ENCODE measurements around the gene COCH.
"Not testable (repeated sequence)": the region's sequence is repeated elsewhere in the genome, so short reads cannot be mapped to it uniquely, and the experiment has no call there.

COCH gene

DNA sequence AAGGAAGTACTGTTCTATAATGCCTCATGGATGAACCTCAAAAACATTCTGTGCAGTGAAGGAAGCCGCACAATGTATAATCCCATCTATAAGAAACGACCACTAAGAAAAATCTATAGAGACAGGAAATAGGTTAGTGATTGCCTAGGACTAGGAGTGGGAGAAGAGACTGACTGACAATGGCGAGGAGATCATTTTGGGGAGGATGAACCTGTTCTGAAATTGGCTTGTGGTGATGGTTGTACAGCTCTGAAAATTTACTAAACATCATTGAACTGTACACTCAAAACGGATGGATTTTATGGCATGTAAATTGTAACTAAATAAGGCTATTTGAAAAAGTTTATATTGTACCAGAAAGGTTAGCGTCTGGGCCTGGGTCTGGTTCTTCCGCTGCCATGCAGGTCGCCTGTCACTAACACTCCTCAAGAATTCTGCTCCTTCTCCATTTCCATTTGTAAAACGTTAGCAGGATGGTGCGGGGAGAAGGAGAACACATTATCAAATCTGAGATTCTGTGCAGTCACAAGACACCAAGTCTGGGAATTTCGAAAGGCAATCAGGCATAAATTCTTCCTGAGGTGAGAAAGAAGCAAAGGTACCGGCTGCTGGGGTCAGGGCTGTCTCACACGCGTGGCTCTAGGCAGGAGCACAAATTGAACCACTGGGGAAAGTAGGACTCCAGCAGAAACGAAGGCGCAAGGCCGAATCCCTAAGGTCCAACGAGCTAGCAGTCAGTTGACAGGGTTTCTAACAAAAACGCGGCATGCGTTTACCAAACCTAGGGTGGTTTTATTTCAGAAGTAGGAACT is 845 bp upstream of the COCH start:
- no peak overlapping the region for H3K27ac ChIP-seq
- H3K4me3 ChIP-seq = peak overlapping the region in 4 of 7 experiments; percentile 34 to 55 (median 44)

DNA sequence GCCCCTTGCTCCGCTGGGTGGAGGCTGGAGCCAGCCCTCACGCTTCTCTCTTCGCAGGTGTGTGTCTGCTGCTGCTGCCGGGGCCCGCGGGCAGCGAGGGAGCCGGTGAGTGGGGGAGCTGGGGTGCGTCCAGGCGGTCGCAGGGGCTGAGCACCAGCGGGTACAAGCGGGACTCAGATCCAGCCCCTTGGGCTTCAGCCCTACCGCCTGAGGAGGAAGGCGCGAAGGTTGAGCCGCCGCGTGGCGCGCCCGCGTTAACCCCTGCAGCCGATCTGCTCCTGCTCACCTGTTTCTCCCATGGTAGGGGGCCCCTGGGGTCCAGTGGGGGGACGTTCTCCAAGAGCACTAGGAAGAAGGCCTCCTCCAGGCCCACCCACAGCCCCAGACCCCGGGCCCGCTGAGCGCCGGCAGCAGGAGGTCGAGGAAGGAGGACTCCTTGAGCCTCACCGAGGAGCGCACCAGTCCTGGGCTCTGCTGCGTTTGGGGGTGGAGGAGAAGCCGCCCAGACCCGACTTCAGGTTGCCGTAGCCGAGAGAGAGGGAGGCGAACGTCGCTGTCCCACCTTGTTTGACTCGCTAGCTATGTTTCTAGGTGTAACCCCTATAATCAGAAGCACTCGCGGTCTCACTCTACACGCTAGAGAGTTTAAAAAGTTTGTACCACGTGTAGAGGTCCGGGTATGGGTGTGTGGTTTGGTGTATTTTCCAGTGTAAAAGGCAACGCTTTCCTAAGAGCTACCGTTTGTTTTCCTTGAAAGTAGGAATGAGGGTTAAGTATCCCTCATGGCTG is 834 bp downstream of the COCH start:
- Histone ChIP-seq H3K27ac (no peak overlapping the region), H3K4me3 (peak overlapping the region; percentile 32 to 55 (median 43))

DNA sequence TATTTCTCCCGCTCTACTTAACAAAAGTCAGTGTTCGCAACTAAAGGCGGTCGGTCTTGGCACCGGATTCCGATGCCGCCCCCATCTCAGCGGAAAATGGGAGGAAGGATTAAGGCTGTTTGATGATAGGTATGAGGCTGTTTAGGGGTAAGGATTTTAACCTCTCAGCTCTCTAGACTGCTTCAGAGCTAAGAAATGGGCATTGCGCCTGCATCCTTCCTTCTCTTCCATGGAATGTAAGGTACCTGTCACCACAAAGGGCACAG is 1.4 kb downstream of the COCH start:
- Histone ChIP-seq H3K27ac (no peak overlapping the region), H3K4me3 (no peak overlapping the region)

- Histone ChIP-seq H3K4me3 (no peak overlapping the region), H3K27ac (no peak overlapping the region)
These were observed 2.3 kb downstream of the COCH start for GRCh38 chr14:30876692-30877091.

DNA sequence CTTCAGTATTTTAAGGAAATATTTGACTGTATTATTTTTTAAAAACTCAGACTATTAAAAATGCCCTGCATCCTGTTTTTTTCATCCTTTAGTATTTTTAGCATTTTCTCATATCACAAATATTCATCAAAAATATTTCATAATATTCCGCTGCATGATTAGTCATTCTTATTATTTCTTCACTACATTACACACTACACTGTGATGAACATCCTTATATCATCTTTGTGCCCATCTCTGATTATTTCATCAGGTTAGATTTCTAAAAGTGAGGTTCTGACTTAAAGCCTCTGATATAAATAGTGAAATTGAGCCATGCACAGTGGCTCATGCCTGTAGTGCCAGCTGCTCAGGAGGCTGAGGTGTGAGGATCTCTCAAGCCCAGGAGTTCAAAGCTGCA is 8.1 kb downstream of the COCH start:
- Histone ChIP-seq H3K4me3 (no peak overlapping the region), H3K27ac (no peak overlapping the region)

DNA sequence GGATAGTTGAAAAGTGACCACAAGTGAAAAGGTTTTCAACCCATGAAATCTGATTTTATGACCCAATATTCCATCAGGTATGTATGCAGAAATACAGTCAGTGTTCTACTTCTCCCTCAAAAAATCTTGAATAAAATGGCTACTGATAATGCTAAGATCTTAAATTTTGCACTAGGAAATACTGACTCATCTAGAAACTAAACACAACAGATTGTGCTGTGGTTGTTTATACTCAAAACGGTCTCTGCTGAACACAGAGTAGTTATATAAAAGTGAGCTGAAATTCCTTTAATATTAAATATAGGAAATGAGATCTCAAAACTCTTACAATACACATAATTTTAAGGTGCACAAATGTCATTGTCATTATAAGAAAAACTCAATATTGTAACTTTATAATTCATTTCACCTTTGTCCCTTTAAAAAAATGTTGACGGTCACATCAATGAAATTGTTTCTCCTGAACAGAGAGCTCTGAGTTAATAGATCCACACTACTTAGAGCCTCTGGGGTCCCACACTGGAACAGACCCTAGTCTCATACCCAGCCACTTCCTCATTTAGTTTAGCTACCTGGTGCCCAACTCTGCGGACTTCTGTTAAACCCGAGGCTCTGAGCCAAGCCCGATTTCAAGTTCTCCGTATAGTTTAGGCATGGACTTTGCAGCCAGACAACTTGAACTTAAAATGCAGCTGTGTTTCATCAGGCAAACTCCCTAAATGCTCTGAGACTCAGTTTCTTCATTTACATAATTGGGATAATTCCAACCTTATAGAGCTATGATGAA is 9.3 kb downstream of the COCH start:
- H3K27ac ChIP-seq = no peak overlapping the region
- no peak overlapping the region for H3K4me3 ChIP-seq

GRCh38 chr14:30884901-30885300 is 10.5 kb downstream of the COCH start:
- Histone ChIP-seq H3K27ac (no peak overlapping the region), H3K4me3 (no peak overlapping the region)

- Histone ChIP-seq H3K4me3 (no peak overlapping the region), H3K27ac (no peak overlapping the region)
These were observed 11.7 kb downstream of the COCH start for GRCh38 chr14:30885840-30886740.

DNA sequence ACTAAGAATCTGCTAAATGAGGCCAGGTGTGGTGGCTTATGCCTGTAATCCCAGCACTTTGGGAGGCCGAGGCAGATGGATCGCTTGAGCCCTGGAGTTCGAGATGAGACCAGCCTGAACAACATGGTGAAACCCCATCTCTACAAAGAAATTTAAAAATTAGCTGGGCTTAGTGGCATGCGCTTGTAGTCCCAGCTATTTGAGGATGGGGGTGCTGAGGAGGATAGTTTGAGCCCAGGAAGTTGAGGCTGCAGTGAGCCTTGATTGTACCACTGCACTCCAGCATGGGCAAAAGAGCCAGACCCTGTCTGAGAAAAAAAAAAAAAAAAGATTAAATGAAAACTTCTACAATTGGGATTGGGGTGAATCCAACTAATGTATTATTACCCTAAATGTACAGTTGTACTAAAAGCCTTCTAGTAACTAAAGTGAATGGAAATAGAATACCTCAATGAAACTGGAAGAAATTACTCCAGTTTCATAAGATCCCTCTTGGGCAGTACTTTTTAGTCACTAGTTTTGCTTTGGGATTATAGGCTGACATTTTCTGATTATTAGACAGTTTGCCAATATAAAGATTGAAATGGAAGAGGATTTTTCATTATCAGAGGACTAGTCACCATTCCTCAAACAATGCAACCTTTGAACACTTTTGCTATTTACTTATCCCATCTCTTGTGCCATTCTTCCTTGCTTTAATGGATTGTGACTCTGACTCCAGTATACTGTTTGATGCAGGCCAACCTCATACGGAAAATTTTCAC is 14.3 kb downstream of the COCH start:
- Histone ChIP-seq H3K27ac (no peak overlapping the region), H3K4me3 (no peak overlapping the region)

GRCh38 chr14:30889244-30889594 is 14.9 kb downstream of the COCH start:
- Histone ChIP-seq H3K4me3 (no peak overlapping the region), H3K27ac (no peak overlapping the region)

- Histone ChIP-seq H3K27ac (no peak overlapping the region), H3K4me3 (no peak overlapping the region)
These were observed 19.5 kb downstream of the COCH start for GRCh38 chr14:30893819-30894218.

DNA sequence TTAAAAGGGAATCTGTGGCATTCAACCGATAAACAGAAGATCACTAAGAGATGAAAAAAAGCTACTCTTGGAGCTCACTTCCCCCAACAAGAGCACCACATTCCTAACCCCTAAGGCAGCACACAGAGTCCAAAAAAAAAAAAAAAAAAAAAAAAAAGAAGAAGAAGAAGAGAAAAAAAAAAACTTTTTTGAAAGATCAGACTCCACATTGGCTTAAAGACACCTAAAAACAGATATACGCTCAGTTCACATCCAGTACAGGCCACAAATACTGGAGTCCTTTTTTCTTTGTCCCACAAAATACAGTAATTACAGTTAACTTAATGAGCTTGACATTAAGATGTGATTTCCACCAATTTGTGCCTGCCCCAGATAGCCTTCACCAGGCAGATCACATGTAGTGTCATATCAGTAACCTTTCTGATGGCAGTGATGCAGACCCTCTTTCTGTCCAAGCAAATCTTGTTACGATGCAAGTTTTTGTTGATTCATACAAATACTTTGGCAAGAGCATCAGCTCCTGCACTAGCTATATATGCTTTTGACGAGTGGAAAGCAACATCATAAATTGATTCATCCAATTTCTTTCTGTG is 20.7 kb downstream of the COCH start:
- Histone ChIP-seq H3K27ac (no peak overlapping the region), H3K4me3 (no peak overlapping the region)

- H3K4me3 ChIP-seq = no peak overlapping the region
- no peak overlapping the region for H3K27ac ChIP-seq
These were observed 22.1 kb downstream of the COCH start for GRCh38 chr14:30896435-30896834.

- H3K27ac ChIP-seq = not testable (repeated sequence)
These were observed 22.8 kb downstream of the COCH start for GRCh38 chr14:30897121-30897520.

DNA sequence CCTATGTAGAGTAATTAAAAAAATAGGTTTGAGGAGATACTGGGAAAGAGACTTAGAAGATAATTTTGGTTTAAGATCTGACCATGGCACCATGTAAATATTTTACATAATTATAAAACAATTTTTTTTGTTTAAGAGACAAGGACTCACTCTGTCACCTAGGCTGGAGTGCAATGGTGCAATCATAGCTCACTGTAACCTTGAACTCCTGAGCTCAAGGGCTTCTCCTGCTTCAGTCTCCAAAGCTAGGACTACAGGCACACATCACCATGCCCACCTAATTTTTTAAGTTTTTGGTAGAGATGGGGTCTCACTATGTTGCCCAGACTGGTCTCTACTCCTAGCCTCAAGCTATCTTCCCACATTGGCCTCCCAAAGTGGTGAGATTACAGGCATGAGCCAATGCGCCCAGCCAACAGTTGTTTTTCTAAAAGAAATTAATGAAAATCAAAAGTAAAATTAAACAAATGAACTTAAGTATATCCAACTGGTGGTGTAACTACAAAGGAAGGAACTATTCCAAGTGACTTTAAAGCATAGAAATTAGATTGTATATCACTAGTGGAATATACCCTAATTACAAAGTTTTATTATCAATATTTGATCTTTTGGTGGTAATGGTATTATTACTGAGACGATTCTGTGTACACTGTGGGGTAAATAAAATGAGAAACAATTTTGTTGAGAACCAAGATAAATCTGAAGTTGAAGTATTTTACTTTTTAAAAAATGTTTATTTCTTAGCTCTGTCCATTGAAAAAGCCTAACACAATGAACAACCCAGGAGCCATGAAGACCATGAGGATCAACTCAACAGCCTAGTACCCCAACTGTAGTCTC is 29.1 kb downstream of the COCH start:
- no peak overlapping the region for H3K27ac ChIP-seq
- H3K4me3 ChIP-seq = no peak overlapping the region

More at GRCh38 chr14:30897121-30897520, 22.8 kb downstream of the COCH start:
- H3K4me3 ChIP-seq = not testable (repeated sequence)

DNA sequence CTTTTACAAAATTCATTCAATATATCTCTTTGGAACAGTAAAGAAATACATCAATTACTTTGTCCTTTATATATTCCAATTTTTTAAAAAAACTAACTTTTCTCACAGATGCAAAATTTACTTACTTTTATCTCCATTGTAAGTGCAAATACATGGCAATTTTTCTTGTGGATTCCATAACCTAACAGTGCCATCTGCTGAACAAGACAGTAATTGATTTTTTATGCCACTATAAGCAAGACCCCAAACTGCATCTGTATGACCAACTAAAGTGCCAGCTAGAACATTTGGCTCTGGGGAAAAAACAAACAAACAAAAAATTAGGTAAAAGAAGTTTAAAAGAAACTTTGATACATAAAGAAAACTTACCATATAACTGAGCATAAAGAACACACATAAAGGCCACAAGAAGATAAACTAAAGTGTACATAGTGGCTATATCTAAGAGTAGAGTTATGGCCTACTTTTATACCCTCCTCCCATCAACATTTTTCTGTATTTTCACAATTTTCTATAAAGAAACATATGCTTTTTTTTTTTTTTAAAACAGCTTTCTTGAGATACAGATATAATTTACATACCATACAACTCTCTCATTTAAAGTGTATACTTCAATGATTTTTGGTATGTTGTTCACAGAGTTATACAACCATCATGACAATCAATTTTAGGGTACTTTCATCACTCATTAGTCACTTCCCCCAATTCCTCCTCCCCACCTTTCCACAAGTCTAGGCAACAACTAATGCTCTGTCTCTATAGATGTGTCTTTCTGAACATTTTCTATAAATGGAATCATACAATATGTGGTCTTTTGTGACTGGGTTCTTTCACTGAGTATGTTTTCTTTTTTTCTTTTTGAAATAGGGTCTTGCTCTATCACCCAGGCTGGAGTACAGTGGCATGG is 32.6 kb downstream of the COCH start:
- Histone ChIP-seq H3K4me3 (no peak overlapping the region), H3K27ac (no peak overlapping the region)

GRCh38 chr14:30907659-30908057 is 33.3 kb downstream of the COCH start:
- Histone ChIP-seq H3K27ac (no peak overlapping the region), H3K4me3 (no peak overlapping the region)

Measured in skin epidermis (tissue), 12 donors.